IMR-90 (cell line): ENCODE results near the gene WDR70. TPM values are rescaled to one million over a fixed set of nuclear protein-coding genes. Genes with fewer than 3 reads are reported as not detected.

ENCODE experiments used
- ATAC-seq: fragments of 200-7000 bp; cut with Tn5 transposase; 2 replicates; pipeline ENCODE4 v1.9.1; 2020; ENCODE audit warnings: low read depth, mild to moderate bottlenecking, moderate library complexity
- BruUV-seq: library from RNA; stranded (reverse); fragments of 400-500 nt; replicated peaks from 2 replicates; lab custom pipeline; 2021; lab: Mats Ljungman, UMichigan
- CTCF ChIA-PET: fragments of 300-600 bp; formaldehyde crosslinking; extraction: SDS; loops from one replicate; lab custom pipeline; 2021; ENCODE audit warnings: antibody characterized with exemption; lab: Yijun Ruan, JAX
- POLR2A ChIA-PET: fragments of 300-600 bp; sonication (Branson Sonifier 250); formaldehyde crosslinking; loops from one replicate; lab custom pipeline; 2022; ENCODE audit warnings: antibody characterized with exemption; ENCODE audit not compliant: unreplicated experiment; lab: Charles Lee
- DNase-seq: peaks from one replicate; pipeline ENCODE4 v3.0.0; 2013
- H2AFZ ChIP-seq: replicated peaks from 2 replicates; pipeline ENCODE3; 2013; ENCODE audit warnings: low read length, mild to moderate bottlenecking; ENCODE audit not compliant: poor library complexity
- H2AK5ac ChIP-seq: 2 replicates; pipeline ENCODE4 v1.6.1; 2013; ENCODE audit warnings: low read depth, low read length, inconsistent platforms
- H2AK9ac ChIP-seq: replicated peaks from 2 replicates; pipeline ENCODE3; 2013; ENCODE audit warnings: mild to moderate bottlenecking, low read depth, low read length, moderate library complexity; ENCODE audit not compliant: poor library complexity
- H2BK120ac ChIP-seq: 2 replicates; pipeline ENCODE4 v1.6.1; 2013; ENCODE audit warnings: low read depth, low read length, inconsistent platforms
- H2BK15ac ChIP-seq: 3 replicates; pipeline ENCODE4 v1.6.1; 2013; ENCODE audit warnings: low read depth, low read length, inconsistent platforms
- H2BK20ac ChIP-seq: 2 replicates; pipeline ENCODE4 v1.6.1; 2013; ENCODE audit warnings: low read depth, mild to moderate bottlenecking, inconsistent platforms, low read length, moderate library complexity
- H2BK5ac ChIP-seq: 2 replicates; pipeline ENCODE4 v1.6.1; 2013; ENCODE audit warnings: mild to moderate bottlenecking, low read depth, low read length, inconsistent platforms; ENCODE audit not compliant: poor library complexity, severe bottlenecking
- H3K14ac ChIP-seq: replicated peaks from 2 replicates; pipeline ENCODE4 v1.6.1; 2013; ENCODE audit warnings: low read depth, low read length, inconsistent platforms
- H3K18ac ChIP-seq: 2 replicates; pipeline ENCODE4 v1.6.1; 2013; ENCODE audit warnings: low read depth, low read length, control low read depth
- H3K23ac ChIP-seq: 2 replicates; pipeline ENCODE4 v1.6.1; 2013; ENCODE audit warnings: low read depth, low read length, inconsistent platforms
- H3K27ac ChIP-seq: 2 replicates; pipeline ENCODE4 v1.5.1; 2013; ENCODE audit warnings: mild to moderate bottlenecking, control low read depth, low read length; ENCODE audit not compliant: insufficient read depth
- H3K27me3 ChIP-seq: 2 replicates; pipeline ENCODE4 v1.6.1; 2013; ENCODE audit warnings: low read length; ENCODE audit not compliant: control insufficient read depth, insufficient read depth
- H3K36me3 ChIP-seq: 2 replicates; pipeline ENCODE4 v1.6.1; 2013; ENCODE audit warnings: low read length, mixed read lengths; ENCODE audit not compliant: control insufficient read depth, insufficient read depth
- H3K4ac ChIP-seq: 2 replicates; pipeline ENCODE4 v1.6.1; 2013; ENCODE audit warnings: low read depth, low read length, inconsistent platforms
- H3K4me1 ChIP-seq: 2 replicates; pipeline ENCODE4 v1.6.1; 2013; ENCODE audit warnings: low read length, mixed read lengths; ENCODE audit not compliant: control insufficient read depth, insufficient read depth
- H3K4me2 ChIP-seq: 2 replicates; pipeline ENCODE4 v1.6.1; 2013; ENCODE audit warnings: low read depth, mild to moderate bottlenecking, control low read depth, low read length, moderate library complexity
- H3K4me3 ChIP-seq: 2 replicates; pipeline ENCODE4 v1.5.1; 2013; ENCODE audit warnings: low read depth, mild to moderate bottlenecking, control low read depth, low read length, moderate library complexity; ENCODE audit not compliant: insufficient read depth
- H3K56ac ChIP-seq: 2 replicates; pipeline ENCODE4 v1.6.1; 2013; ENCODE audit warnings: low read length, inconsistent platforms; ENCODE audit not compliant: insufficient read depth; ENCODE audit errors: extremely low read depth
- H3K79me1 ChIP-seq, 2 experiments: 2 replicates each; pipeline ENCODE4 v1.6.1; 2013; ENCODE audit warnings: low read length in 2 of 2, inconsistent platforms in 1 of 2, low read depth in 1 of 2
- H3K9ac ChIP-seq: 2 replicates; pipeline ENCODE4 v1.6.1; 2013; ENCODE audit warnings: low read depth, low read length, control low read depth
- H3K9me1 ChIP-seq: 2 replicates; pipeline ENCODE4 v1.6.1; 2013; ENCODE audit warnings: low read length, inconsistent platforms; ENCODE audit not compliant: insufficient read depth
- H3K9me3 ChIP-seq: 2 replicates; pipeline ENCODE4 v1.6.1; 2013; ENCODE audit warnings: low read length; ENCODE audit not compliant: control insufficient read depth, insufficient read depth
- H4K20me1 ChIP-seq: 2 replicates; pipeline ENCODE4 v1.6.1; 2013; ENCODE audit warnings: low read length, inconsistent platforms; ENCODE audit not compliant: insufficient read depth
- H4K5ac ChIP-seq: 2 replicates; pipeline ENCODE4 v1.6.1; 2013; ENCODE audit warnings: mild to moderate bottlenecking, low read depth, low read length, control low read depth
- H4K8ac ChIP-seq, 2 experiments: 2 replicates each; pipeline ENCODE4 v1.6.1; 2013; ENCODE audit warnings: low read depth in 2 of 2, low read length in 2 of 2, control low read depth in 1 of 2, inconsistent platforms in 1 of 2
- H4K91ac ChIP-seq: 2 replicates; pipeline ENCODE4 v1.6.1; 2013; ENCODE audit warnings: low read depth, low read length, inconsistent platforms; ENCODE audit not compliant: insufficient read depth
- BHLHE40 ChIP-seq: fragments of 150-350 bp; IDR thresholded peaks from 2 replicates; pipeline ENCODE4 v1.6.1; 2016; ENCODE audit warnings: mild to moderate bottlenecking, low read depth, low read length
- CEBPB ChIP-seq: IDR thresholded peaks from 2 replicates; pipeline ENCODE4 v1.6.1; 2012; ENCODE audit warnings: low read depth, low read length, improper control_type of control experiment
- CHD1 ChIP-seq: IDR thresholded peaks from 2 replicates; pipeline ENCODE4 v1.6.1; 2012; ENCODE audit warnings: low read depth, low read length, improper control_type of control experiment
- FOS ChIP-seq: fragments of 150-350 bp; IDR thresholded peaks from 2 replicates; pipeline ENCODE4 v1.6.1; 2016; ENCODE audit warnings: low read depth, low read length
- MAFK ChIP-seq: IDR thresholded peaks from 2 replicates; pipeline ENCODE4 v1.6.1; 2012; ENCODE audit warnings: low read depth, low read length, improper control_type of control experiment
- MXI1 ChIP-seq: IDR thresholded peaks from 2 replicates; pipeline ENCODE4 v1.6.1; 2012; ENCODE audit warnings: low read depth, mild to moderate bottlenecking, low read length, moderate library complexity, borderline replicate concordance
- NFE2L2 ChIP-seq: fragments of 150-350 bp; IDR thresholded peaks from 2 replicates; pipeline ENCODE4 v1.6.1; 2016; ENCODE audit warnings: low read depth, mild to moderate bottlenecking, low read length
- POLR2A ChIP-seq: IDR thresholded peaks from 2 replicates; pipeline ENCODE4 v1.6.1; 2012; ENCODE audit warnings: mild to moderate bottlenecking, low read depth, low read length
- RAD21 ChIP-seq: IDR thresholded peaks from 2 replicates; pipeline ENCODE4 v1.6.1; 2012; ENCODE audit warnings: low read length, improper control_type of control experiment
- RCOR1 ChIP-seq: IDR thresholded peaks from 2 replicates; pipeline ENCODE4 v1.6.1; 2012; ENCODE audit warnings: mild to moderate bottlenecking, low read length, improper control_type of control experiment; ENCODE audit not compliant: insufficient replicate concordance
- RFX5 ChIP-seq: IDR thresholded peaks from 2 replicates; pipeline ENCODE4 v1.8.0; 2012; ENCODE audit warnings: low read depth, mild to moderate bottlenecking, low read length, moderate library complexity
- SMC3 ChIP-seq: fragments of 150-350 bp; IDR thresholded peaks from 2 replicates; pipeline ENCODE4 v1.6.1; 2016; ENCODE audit warnings: low read depth, mild to moderate bottlenecking, antibody characterized with exemption, low read length, moderate library complexity
- dilution Hi-C: fragments of 300-500 bp; cut with HindIII; formaldehyde crosslinking; loops from one replicate; pipeline ENCODE4 v1.14.3; 2018; ENCODE audit warnings: low sequenced_read_pairs; ENCODE audit not compliant: unreplicated experiment
- in situ Hi-C: fragments of 300-500 bp; cut with MboI; formaldehyde crosslinking; loops from 3 replicates; pipeline ENCODE4 v1.14.3; 2019; ENCODE audit warnings: low sequenced_read_pairs, inconsistent platforms, mixed read lengths
- intact Hi-C: fragments of 100-400 bp; cut with micrococcal nuclease; formaldehyde crosslinking; loops from 2 replicates; pipeline ENCODE4 v1.10.0; 2022
- polyA plus RNA-seq, 3 experiments: library from polyadenylated mRNA; depleted of rRNA; stranded (reverse); fragments of >200 nt; gene quantifications; 2 replicates each; pipeline ENCODE4 v1.2.3, GENCODE V29; 2012; ENCODE audit warnings: low replicate concordance in 1 of 3
- total RNA-seq: library from RNA; depleted of rRNA; stranded (reverse); fragments of >200 nt; gene quantifications from 2 replicates; pipeline ENCODE4 v1.2.3, GENCODE V29; 2012
- TF ChIP-seq, protein P1 (sequence below): conservative IDR thresholded peaks from 2 replicates; pipeline ENCODE4 v1.5.1; 2012; ENCODE audit warnings: mild to moderate bottlenecking, low read depth, low read length, improper control_type of control experiment

WDR70 gene
- total and polyA plus RNA-seq, 2 of the 4 experiments (the other 2 are of a cell fraction): 16.7 to 29.9 TPM

DNA sequence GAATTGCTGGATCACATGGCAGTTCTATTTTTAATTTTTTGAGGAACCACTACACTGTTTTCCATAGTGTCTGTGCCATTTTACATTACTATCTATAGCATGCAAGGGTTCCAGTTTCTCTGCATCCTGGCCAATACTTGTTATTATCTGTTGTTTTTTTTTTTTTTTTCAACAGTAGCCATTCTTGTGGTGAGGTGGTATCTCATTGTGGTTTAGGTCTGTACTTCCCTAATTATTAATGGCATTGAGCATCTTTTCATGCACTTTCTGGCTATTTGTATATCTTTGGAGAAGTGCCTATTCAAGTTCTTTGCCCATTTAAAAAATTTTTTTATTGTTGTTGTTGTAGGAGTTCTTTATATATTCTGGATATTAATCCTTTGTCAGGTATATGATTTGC is 363.0 kb downstream of the WDR70 start:
- BruUV-seq: no TSS peak
- no peak overlapping the region for H3K27ac ChIP-seq
- H3K56ac ChIP-seq: no peak overlapping the region
- no peaks in the 10 kb centered on the region for H4K20me1 ChIP-seq
- H2AK5ac ChIP-seq: no peak overlapping the region
- H3K18ac ChIP-seq: no peak overlapping the region
- H4K91ac ChIP-seq: no peak overlapping the region
- H2BK15ac ChIP-seq: no peak overlapping the region
- ChIA-PET POLR2A (no interaction called here), CTCF (no interaction called here)
- H3K4me1 ChIP-seq: peaks cover 18% of the 10 kb centered on the region
- H2BK5ac ChIP-seq: no peak overlapping the region
- no peak overlapping the region for H2AK9ac ChIP-seq
- H3K4ac ChIP-seq: no peak overlapping the region
- no peak for DNase-seq
- H3K14ac ChIP-seq: no peak overlapping the region
- H4K8ac ChIP-seq: no peak overlapping the region
- H3K79me1 ChIP-seq: 0 out of 4 replicates have a peak, but pooled peaks cover 0 to 5% of the 10 kb centered on the region in 2 experiments
- H3K9me1 ChIP-seq: no peaks in the 10 kb centered on the region; the same call in 1 of the 2 replicates
- H2BK120ac ChIP-seq: no peak overlapping the region
- H4K5ac ChIP-seq: no peak overlapping the region
- intact Hi-C loops: no loop called here
- no peaks in the 10 kb centered on the region for H3K9me3 ChIP-seq
- H3K36me3 ChIP-seq: peaks cover 4% of the 10 kb centered on the region; the same call in 1 of the 2 replicates
- no peak overlapping the region for H3K23ac ChIP-seq
- no peak overlapping the region for H2AFZ ChIP-seq
- H3K9ac ChIP-seq: no peak overlapping the region
- no peak for TF ChIP-seq CEBPB
- no peak for TF ChIP-seq SMC3
- no peak for TF ChIP-seq FOS
- TF ChIP-seq, protein P1, sequence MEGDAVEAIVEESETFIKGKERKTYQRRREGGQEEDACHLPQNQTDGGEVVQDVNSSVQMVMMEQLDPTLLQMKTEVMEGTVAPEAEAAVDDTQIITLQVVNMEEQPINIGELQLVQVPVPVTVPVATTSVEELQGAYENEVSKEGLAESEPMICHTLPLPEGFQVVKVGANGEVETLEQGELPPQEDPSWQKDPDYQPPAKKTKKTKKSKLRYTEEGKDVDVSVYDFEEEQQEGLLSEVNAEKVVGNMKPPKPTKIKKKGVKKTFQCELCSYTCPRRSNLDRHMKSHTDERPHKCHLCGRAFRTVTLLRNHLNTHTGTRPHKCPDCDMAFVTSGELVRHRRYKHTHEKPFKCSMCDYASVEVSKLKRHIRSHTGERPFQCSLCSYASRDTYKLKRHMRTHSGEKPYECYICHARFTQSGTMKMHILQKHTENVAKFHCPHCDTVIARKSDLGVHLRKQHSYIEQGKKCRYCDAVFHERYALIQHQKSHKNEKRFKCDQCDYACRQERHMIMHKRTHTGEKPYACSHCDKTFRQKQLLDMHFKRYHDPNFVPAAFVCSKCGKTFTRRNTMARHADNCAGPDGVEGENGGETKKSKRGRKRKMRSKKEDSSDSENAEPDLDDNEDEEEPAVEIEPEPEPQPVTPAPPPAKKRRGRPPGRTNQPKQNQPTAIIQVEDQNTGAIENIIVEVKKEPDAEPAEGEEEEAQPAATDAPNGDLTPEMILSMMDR: no peak
- no peak for TF ChIP-seq POLR2A
- no peak for TF ChIP-seq NFE2L2
- no peak for TF ChIP-seq RAD21
- no peak for TF ChIP-seq RCOR1
- no peak for TF ChIP-seq CHD1
- no peak for TF ChIP-seq RFX5
- no peak for TF ChIP-seq BHLHE40
- no peak for TF ChIP-seq MXI1
- TF ChIP-seq MAFK: no peak
- H3K4me2 ChIP-seq: no peak overlapping the region
- no peaks in the 10 kb centered on the region for H3K27me3 ChIP-seq
- no peak overlapping the region for H3K4me3 ChIP-seq
- no peak overlapping the region for H2BK20ac ChIP-seq
- ATAC-seq: no peak
- dilution Hi-C loops: no loop called here
- in situ Hi-C loops: no loop called here
